ENCODE measurements around the gene PHPT1.
"Not testable (repeated sequence)": the region's sequence is repeated elsewhere in the genome, so short reads cannot be mapped to it uniquely, and the experiment has no call there.

DNA sequence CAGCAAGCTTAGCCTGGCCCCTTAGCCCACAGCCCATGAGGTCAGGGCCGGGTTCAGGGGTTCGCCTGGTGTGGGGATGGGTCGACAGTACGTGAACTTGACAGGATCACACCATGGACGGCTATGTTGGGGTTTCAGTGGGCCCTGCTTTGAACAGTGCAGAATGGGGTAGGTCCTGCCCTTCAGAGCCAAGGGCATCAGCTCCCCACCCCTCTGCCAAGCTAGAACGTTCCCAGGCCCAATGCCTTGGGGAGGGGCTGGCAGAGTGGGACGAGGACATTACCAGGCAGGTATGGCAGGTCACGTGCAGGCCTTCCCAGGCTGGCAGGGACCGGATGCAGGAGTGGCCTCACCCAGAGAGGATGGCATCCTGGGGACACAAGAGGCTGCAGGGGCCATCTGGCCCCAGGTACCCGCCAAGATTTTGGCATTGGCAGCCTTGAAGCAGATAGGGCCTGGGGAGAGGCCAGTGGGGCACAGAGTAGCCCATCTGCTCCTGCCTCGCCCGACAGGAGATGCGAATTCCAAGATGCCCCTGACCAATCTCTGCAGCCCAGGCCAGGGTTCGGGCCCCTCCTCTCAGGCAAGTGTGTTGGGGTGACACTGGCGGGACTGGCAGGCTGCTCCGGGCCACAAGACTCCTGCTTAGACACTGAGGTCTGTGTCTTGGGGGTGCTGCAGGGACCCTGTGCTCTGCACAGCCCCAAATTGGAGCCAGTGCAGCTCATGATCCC is 7.4 kb upstream of the PHPT1 start:
- not testable (repeated sequence) for TF ChIP-seq TEAD4 (IDR thresholded peaks at IDR 0.05; ENCODE audit: low read depth, low read length); CHD1 (IDR thresholded peaks at IDR 0.05; ENCODE audit: low read depth, low read length); POLR2A (IDR thresholded peaks at IDR 0.05; ENCODE audit: control extremely low read depth in 1 of 2, low read depth in 2 of 2, low read length in 2 of 2); YY1 (IDR thresholded peaks at IDR 0.05; ENCODE audit: low read depth, low read length); EP300 (IDR thresholded peaks at IDR 0.05; ENCODE audit: borderline replicate concordance in 1 of 2, low read depth in 2 of 2, low read length in 2 of 2); CHD2 (IDR thresholded peaks at IDR 0.05; ENCODE audit: low read length); ZNF274 (IDR thresholded peaks at IDR 0.05; ENCODE audit: borderline replicate concordance, extremely low read depth, low read length); HDAC2 (IDR thresholded peaks at IDR 0.05; ENCODE audit: borderline replicate concordance in 1 of 2, low read depth in 2 of 2, low read length in 2 of 2)
- TF ChIP-seq, protein P1, sequence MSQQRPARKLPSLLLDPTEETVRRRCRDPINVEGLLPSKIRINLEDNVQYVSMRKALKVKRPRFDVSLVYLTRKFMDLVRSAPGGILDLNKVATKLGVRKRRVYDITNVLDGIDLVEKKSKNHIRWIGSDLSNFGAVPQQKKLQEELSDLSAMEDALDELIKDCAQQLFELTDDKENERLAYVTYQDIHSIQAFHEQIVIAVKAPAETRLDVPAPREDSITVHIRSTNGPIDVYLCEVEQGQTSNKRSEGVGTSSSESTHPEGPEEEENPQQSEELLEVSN (IDR thresholded peaks at IDR 0.05): not testable (repeated sequence)
- TF ChIP-seq, protein P2, sequence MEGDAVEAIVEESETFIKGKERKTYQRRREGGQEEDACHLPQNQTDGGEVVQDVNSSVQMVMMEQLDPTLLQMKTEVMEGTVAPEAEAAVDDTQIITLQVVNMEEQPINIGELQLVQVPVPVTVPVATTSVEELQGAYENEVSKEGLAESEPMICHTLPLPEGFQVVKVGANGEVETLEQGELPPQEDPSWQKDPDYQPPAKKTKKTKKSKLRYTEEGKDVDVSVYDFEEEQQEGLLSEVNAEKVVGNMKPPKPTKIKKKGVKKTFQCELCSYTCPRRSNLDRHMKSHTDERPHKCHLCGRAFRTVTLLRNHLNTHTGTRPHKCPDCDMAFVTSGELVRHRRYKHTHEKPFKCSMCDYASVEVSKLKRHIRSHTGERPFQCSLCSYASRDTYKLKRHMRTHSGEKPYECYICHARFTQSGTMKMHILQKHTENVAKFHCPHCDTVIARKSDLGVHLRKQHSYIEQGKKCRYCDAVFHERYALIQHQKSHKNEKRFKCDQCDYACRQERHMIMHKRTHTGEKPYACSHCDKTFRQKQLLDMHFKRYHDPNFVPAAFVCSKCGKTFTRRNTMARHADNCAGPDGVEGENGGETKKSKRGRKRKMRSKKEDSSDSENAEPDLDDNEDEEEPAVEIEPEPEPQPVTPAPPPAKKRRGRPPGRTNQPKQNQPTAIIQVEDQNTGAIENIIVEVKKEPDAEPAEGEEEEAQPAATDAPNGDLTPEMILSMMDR (IDR thresholded peaks at IDR 0.05; ENCODE audit: control extremely low read depth in 1 of 3, insufficient read depth in 1 of 3, low read depth in 1 of 3, low read length in 3 of 3): not testable (repeated sequence)
- TF ChIP-seq, protein P3, sequence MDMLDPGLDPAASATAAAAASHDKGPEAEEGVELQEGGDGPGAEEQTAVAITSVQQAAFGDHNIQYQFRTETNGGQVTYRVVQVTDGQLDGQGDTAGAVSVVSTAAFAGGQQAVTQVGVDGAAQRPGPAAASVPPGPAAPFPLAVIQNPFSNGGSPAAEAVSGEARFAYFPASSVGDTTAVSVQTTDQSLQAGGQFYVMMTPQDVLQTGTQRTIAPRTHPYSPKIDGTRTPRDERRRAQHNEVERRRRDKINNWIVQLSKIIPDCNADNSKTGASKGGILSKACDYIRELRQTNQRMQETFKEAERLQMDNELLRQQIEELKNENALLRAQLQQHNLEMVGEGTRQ (IDR thresholded peaks at IDR 0.05; ENCODE audit: low read length): not testable (repeated sequence)
- TF ChIP-seq, protein P4, sequence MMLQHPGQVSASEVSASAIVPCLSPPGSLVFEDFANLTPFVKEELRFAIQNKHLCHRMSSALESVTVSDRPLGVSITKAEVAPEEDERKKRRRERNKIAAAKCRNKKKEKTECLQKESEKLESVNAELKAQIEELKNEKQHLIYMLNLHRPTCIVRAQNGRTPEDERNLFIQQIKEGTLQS (IDR thresholded peaks at IDR 0.05; ENCODE audit: insufficient read depth, low read depth, low read length): not testable (repeated sequence)
